Measurements from ENCODE around the gene FIG4.

Gene FIG4

DNA sequence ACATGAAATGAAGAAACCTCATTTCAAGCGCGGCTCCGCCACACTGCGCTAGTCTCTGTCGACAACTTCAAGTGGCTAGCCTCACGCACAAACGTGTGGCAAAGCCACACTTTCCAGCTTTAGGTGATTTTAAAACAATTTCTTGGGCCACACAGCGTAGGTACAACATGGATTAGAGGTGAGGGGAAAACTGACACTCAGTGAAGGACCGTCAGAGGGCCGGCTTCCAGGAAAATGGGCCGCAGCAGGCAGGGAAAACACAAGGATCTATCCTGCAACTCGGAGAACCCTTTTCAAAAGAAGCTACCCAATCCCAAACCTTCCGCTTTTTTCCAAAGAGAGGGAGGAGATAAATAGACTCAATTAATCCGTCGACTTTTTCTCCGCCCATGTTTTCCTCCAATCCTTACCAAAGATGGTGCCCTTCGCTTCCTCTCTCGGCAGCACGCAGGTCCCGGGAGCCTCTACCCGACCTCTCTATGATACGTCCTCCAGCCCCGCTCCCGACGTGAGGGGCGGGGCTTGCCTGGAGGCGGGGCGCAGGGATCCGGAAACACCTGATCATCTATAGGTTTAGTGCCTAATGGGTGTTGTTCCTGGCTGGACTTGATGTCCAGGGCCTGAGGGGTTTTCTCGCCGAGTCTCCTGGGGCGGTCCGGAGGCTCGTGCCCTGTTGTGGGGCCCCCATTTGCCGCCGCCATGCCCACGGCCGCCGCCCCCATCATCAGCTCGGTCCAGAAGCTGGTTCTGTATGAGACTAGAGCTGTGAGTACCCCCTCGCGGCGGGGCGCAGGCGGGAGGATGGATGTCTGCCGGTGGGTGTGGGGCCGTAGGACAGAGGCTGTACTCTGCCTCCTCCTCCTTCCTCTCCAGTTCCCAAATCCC, at the start of gene FIG4, which contains the start of gene AK9:
Gene FIG4 (plus strand): TSS at position 560 of the 885 bp plus-strand sequence. CDS start 140 bp downstream, at position 700.
Gene AK9 (minus strand): TSS at position 466 of the 885 bp plus-strand sequence. CDS start 15,457 bp downstream, outside the sequence.
- DNase-seq: peak; percentile 82

DNA sequence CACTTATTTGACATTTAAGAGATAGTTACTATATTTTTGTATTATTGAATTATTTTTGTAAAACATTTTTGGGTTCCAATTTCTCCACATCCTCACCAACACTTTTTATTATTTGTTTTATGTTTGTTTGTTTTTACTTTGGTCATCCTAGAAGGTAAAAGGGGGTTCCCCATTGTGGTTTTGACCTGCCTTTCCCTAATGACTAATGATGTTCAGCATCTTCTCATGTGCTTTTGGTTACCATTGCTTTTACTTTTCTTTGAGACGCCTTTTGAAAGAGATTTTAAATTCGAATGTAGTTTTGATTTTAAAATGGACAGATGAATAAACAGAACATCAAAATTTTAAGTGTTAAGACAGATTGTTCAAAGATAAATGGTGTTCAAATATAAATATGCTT, 47.0 kb upstream of the FIG4 start:
- no peak for DNase-seq

DNA sequence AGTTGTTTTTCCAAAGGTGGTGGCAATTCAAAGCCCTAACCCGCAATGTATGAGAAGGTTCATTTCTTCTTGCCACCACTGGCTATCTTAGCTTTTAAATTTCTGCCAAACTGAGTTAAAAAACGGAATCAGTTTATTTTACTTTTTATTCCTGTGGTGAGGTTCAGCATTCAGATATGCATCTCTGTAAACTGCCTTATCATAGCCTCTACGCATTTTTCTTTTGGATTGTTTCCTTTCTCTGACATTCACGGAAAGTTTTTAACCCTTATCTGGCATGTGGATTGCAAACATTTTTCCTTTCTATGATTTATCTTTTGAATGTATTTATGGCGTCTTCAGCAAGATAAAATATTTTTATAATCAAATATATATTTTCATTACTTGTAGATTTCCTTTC, 37.8 kb upstream of the FIG4 start:
- DNase-seq: no peak

DNA sequence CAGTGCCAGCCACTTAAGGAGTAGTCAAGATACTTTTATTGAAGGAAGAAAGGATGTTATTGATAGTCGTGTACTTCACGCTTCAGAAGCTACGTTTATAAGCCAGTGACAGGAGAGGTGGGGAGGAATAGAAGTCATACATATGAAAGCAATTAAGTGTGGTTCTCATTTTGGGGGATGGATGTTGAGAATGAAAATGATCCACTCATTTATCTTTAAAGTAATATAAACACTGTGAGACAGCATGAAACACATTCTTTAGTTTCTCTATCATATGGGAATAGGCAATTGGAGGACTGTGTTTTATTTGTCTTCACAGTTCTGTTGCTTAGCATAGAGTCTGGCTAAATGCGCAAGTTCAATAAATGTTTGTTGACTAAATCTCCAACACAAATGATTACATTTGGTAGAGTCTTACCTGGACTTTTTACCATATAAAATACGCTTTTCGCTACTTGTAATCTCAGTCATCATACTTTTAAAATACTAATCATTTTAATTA, 35.3 kb upstream of the FIG4 start:
- no peak for DNase-seq

DNA sequence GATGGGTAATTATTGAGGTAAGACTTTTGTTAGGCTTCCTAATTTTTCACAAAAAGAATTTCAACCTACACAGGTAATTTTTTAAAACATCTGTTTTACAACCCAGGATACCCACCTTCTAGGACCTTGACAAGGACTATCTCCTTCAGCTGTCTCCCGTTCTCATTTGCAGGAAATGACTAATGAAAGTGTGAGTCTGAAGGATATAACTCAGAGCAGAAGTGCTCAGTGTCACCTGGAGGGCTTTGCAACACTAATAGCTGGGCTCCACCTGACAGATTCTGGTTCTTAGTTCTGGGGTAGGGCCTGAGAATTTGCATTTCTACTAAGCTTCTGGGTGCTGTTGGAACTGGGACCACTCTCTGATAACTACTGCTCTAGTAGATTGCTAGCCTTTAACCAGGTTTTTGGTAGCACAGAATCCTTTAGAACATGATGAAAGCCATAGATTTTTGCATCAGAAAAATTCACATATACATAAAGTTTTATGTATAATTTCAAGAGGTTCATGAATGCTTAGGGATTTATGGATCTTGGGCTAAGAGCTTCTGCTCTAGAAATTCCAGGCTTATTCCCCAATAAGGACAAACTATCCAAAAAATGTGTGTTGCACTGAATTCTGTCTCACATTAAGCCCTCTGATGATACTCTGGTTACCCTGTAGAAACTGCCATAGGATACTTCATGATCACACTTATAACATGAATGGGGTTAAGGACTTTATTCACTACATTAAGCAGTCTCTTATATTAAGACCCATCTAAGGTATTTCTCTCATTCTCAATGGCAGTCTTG, 30.4 kb upstream of the FIG4 start:
- no peak for DNase-seq

DNA sequence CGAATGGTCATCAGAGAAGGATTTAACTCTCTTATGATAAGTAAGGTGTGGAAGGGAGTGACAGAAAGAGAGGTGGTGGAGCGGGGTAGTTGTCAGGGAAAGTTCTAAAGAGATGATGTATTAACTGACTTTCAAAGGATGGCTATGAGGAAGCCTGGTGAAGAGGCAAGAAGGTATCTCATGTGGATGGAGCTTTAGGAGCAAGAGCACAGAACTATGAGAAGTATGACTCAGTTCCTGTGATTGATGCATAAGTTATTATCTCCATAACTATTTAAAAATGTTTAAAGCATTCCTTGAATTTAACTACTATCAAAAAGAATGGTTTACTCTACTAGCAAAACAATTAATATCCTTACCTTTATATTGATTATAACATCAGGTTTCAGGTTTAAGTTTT, 28.9 kb upstream of the FIG4 start:
- DNase-seq: no peak

DNA sequence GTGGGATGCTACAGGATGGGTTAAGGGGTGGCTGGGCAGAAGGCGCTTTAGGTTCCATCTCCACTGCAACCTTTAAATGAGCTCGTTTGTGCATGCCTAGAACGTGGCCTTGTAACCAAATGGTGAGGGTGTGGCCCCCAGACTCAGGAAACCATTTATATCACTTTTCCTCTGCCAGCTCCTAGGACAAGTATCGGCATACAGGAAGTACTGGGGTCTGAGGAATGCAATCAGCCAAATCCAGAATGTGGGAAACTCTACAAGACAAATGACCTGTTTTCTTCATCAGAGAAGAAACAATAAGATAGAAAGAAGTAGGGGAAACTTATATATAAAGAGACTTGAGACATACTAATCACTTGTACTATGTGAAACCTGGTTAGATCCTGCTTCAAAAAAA, 21.3 kb upstream of the FIG4 start:
- no peak for DNase-seq

DNA sequence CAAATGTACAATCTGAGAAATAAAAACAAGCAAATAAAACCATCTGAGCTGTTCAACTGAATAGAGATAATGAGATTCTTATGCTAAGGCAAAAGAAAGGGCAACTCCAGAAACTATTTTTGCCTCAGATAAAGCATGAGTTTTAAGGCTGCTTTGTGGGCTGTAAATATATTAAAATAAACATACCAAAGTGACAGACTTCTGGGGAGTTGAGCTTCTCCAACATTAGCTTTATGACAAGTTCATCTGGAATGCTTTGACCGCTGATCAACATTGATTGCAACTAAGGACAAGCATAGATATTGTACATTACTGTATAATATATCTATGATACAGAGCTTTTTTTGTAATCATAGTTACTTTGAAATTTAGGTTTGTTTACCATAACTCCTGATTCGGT, 19.4 kb upstream of the FIG4 start:
- no peak for DNase-seq

DNA sequence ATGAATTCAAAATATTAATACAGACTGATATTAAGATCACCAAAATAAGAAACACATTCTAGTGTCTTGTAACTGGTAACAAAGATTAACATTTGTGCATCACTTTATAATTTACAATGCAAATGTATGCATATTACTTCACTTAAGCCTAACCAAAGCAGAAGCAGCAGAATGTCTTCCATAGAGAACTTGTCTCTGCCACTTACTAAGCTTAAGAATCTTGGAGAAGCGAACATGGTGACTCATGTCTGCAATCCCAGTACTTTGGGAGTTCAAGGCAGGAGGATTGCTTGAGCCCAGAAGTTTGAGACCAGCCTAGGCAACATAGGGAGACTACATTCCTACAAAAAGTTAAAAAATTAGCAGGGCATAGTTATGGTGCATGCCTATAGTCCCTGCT, 18.9 kb upstream of the FIG4 start:
- no peak for DNase-seq

DNA sequence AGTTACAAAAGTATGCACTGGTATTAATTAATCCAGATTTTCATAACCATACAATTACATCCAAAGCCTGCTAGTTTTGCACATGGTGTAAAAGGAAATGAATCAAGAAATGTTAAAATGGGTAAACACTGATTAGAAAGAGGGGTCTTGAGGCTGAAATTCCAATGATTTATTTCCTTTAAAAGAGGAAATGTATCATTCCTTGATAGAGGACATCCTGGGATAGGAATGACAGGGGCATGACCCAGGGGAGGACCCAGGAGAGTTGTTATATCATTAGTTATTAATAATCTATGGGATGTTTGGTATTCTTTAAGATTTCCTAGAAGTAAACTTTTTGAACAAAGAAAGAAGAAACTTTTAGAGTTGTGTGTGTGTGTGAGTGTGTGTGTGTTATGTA, 18.3 kb upstream of the FIG4 start:
- DNase-seq: no peak

DNA sequence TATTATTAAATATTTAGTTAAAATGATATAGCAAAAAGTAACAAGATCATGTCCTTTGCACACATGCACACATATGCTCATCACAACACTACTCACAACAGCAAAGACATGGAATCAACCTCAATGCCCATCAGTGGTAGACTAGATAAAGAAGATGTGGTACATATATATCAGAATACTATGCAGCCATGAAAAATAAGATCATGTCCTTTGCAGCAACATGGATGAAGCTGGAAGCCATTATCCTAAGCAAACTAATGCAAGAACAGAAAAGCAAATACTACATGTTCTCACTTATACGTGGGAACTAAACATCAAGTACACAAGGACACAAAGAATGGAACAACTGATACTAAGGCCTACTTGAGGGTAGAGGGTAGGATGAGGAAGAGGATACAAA, 14.4 kb upstream of the FIG4 start:
- DNase-seq: no peak

DNA sequence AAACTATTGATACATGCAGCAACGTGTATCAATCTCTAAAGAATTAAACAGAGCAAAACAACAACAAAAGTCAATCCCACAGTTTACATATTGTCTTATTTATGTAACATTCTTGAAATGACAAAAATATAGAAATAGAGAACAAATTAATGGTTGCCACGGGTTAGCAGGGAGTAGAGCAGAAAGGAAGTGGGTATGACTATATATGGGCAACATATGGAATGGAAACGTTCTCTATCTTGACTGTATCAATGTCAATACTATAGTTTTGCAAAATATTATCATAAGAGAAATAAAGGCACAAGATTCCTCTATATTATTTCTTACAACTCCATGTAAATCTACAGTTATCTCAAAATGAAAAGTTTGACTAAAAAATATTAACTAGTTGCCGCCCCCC, 12.9 kb upstream of the FIG4 start:
- DNase-seq: no peak

DNA sequence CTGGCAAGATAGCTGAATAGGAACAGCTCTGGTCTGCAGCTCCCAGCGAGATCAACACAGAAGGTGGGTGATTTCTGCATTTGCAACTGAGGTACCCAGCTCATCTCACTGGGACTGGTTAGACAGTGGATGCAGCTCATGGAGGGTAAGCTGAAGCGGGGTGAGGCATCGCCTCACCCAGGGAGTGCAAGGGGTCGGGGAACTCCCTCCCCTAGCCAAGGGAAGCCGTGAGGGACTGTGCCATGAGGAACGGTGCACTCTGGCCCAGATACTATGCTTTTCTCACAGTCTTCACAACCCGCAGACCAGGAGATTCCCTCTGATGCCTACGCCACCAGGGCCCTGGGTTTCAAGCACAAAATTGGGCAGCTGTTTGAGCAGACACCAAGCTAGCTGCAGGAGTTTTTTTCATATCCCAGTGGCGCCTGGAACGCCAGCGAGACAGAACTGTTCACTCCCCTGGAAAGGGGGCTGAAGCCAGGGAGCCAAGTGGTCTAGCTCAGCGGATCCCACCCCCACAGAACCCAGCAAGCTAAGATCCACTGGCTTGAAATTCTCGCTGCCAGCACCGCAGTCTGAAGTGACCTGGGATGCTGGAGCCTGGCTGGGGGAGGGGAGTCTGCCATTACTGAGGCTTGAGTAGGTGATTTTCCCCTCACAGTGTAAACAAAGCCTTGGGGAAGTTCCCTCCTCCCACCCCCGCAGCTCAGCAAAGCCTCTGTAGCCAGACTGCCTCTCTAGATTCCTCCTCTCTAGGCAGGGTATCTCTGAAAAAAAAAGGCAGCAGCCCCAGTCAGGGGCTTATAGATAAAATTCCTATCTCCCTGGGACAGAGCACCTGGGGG, 12.2 kb upstream of the FIG4 start:
- peak; percentile 47 for DNase-seq

DNA sequence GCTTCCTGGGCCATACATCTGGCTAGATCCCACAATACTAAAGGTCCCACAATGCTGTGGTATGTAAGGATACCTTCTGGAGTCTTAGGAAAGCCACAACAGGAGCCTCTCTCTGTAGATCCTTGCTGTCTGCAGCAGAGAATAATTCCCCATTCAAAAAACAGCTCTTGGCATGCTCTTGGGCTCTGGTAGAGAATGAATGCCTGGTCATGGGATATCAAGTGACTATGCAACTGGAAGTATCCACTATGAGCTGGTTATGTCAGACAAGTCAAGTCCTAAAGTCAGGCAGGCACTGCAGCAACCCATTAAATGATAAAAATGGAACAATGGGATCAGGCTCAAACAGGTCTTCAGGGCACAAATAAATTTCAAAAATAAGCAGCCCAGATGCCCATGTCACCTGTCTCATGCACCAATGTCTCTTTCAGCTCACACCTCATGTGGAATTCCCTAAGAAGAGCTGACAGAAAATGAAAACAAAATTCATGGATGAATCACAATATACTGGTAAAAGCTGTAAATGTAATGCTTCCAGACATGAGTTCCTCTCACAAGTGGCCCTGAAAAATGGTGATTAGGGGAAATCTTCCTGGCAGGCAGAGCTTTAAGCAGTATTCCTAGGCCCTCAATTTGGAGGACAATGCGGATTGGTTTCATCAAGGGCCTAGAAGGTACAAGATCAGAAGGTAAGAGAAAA, 4.4 kb upstream of the FIG4 start:
- no peak for DNase-seq

DNA sequence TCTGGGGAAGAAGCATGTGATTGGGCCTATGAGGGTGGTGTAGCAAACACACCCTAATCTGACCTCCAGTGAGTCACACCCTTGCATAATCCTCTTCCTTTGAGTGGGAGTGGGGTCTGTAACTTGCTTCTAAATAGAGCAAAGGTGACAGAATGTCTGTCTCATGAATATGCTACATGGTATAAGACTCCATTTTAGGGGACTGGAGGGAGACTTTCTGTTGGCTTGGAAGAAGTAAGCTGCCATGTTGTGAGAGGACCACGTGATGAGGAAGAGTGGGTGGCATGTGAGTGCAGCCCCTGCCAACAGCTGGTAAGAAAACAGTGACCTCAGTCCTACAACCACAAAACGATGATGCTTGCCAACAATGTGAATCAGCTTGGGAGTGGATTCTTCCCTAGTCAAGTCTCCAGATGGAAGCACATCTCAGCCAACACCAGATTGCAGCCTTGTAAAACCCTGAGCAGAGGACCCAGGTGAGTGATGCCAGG, 3.8 kb upstream of the FIG4 start:
- no peak for DNase-seq

DNA sequence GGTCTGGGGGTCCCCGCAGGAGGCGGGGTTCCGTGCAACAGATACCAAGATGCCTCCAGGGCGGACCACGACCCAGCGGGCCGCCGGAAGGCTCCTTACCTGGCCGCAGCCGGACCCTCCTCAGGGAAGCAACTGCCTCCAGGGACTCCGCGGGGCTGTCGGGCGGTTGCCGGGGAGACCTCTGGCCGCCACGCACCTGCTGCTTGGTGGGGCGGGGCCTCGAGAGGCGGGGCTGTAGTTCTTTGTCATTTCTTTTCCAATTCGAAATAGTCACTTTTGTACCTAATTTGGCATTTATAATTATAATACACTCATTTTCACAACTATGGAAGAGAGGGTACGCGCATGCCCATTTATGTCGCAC, 741 bp upstream of the FIG4 start:
- peak; percentile 59 for DNase-seq

DNA sequence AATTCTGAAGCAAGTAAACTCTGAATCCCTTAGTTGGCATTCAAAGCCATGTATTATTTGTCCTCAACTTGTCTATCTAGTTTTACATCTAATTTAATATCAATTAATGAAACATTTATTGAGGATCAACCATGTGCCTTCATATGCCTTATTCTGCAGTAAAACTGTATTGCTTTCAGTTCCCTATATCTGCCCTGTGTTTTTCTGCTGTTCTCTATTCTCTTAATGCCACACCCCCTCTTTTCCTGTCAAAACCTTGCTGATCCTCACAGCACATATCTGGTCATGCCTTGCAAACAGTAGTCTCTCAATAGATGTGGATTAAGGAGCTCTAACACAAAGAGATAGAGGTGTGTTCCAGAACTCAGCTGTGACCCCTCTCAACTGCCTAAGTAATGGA, 2.0 kb downstream of the FIG4 start:
- no peak for DNase-seq

DNA sequence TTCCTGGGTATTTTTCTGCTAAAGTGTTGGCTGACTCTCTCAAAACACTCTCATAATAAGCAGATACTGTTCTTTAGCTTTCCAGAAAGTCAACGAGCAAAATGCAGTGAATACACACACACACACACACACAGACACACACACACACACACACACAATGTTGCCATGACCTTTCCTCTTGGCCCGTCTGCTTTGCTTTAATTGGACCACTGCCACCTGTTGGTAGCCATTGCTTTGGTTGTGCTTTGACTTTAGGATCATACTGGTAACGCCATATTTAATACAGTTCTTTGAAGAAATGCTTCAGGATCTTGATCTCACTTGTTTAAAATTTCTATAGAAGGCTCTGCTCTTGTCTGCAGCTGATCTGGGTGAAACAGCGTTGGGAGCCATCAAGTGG, 4.4 kb downstream of the FIG4 start:
- DNase-seq: peak; percentile 5

DNA sequence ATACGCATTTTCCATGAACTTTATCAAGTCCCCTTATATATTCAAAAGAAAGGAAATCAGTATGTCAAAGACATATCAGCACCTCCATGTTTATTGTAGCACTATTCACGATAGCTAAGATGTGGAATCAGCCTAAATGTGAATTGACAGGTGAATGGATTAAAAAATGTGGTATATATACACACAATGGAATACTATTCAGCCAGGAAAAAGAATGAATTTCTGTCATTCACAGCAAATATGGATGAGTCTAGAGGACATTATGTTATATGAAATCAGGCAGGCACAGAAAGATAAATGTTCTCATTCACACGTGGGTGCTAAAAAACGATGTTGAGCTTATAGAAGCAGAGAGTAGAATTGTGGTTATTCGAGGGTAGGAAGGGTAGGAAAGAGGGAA, 5.3 kb downstream of the FIG4 start:
- no peak for DNase-seq

DNA sequence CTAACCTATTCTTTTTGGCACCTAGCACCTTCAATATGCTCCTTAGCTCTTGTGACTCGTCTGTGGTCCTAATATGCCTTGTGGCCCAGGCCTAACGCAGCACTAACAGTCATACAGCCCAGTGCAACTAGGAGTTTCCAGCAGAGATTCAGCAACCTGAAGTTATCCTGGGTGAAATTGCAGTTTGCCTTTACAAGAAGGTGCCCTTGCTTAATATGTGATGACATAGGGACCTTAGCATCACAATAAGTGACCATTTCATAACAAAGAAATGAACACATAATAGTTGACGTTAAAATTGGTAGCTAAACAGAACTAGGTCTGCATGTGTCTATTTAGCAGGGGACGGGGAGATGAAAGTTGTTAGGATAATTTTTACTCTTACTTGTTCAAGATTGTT, 10.1 kb downstream of the FIG4 start:
- DNase-seq: no peak

DNA sequence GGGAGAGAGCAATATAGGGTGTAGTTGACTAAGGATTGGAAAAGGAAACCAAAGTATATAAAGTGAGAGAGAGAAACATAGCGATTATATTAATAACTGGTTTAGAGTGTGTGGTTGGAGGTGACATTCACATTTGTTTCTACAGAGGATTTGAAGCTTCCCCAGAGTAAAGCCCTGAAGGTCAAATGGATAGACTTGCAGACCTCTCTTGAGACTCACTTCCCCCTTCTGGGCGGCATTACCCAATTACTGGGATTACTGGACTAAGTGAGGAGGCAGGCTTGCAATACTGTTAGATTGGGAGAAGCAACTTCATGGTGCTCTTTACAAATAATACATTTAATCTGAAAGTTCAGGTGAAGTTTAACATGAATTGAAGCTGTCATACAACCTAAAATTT, 10.7 kb downstream of the FIG4 start:
- no peak for DNase-seq

DNA sequence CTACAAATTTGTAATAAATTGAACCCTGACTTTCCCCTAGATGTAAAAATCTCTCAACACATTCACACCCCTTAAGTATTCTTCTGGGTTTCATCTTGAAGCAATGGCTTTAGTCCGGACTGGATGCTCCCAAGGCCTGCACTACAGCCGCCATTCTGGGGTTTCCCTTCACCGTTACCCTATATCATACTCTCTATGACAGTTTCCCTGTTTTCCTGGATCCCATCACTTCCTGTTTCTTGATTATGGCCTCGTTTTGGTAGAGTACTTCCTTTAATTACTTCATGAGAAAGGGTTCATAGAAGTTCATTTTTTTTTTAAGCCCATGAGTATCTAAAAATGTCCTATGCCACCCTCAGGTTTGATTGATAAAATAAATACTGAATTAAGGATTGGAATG, 11.7 kb downstream of the FIG4 start:
- DNase-seq: no peak

All from SHP77 treated with DMSO at 0.1 percent for 48 hours (cell line).